T-helper 17 cell (primary cell): Measurements from ENCODE around the gene FILIP1L. TPM values are rescaled to one million over a fixed set of nuclear protein-coding genes. Genes with fewer than 3 reads are reported as not detected.

Experiments
- ATAC-seq: fragments of 150-1000 bp; cut with Tn5 transposase; 2 replicates; pipeline ENCODE4 v1.10.0; 2021; ENCODE audit warnings: mild to moderate bottlenecking, moderate library complexity
- DNase-seq, 3 donors: peaks; one replicate each; pipeline versions ENCODE4 v3.0.0 to v3.0.0-alpha.2; 2020 to 2021
- H3K9me3 ChIP-seq: one replicate; pipeline ENCODE4 v1.7.0; 2013; ENCODE audit warnings: low read length, mild to moderate bottlenecking; ENCODE audit not compliant: control insufficient read depth, poor library complexity, severe bottlenecking
- H3K27ac Mint-ChIP-seq: one replicate; pipeline ENCODE4 v1.8.0; 2022; ENCODE audit warnings: mild to moderate bottlenecking, moderate library complexity, mixed read lengths
- H3K27me3 Mint-ChIP-seq: one replicate; pipeline ENCODE4 v1.8.0; 2022; ENCODE audit warnings: mixed read lengths
- H3K36me3 Mint-ChIP-seq: one replicate; pipeline ENCODE4 v1.8.0; 2022; ENCODE audit warnings: low read depth, mixed read lengths
- H3K4me1 Mint-ChIP-seq: one replicate; pipeline ENCODE4 v1.8.0; 2022; ENCODE audit warnings: mild to moderate bottlenecking, mixed read lengths
- H3K4me3 Mint-ChIP-seq: one replicate; pipeline ENCODE4 v1.8.0; 2022; ENCODE audit warnings: mild to moderate bottlenecking, moderate library complexity, mixed read lengths
- total RNA-seq, 4 donors: library from RNA in 2 of 4; stranded (reverse) in 2 of 4; gene quantifications; one replicate each; pipeline ENCODE4 v1.2.3 and lab custom pipeline; 2022 to 2026

The FILIP1L gene
- total RNA-seq, 2 donors from 2014 or later: 0.82 TPM; not detected in 1

DNA sequence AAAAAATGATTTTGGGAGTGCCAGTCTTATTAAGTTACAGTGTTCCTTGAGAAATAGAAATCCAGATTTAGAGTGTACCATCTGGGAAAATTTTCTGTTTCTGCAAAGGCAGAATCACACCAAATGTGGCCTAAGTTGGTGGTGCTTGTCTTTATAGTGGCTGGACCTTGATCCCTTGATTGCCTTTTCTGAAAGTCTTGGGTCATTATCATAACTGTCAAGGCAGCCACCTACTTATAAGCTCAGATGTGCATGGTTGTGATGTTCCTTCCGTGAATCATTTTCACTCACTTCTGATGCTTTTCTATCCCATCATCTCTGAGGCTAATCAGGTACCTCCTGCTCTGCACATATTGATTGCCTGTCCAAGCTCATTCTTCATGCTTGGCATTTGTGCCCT lies 276.6 kb downstream of the FILIP1L start:
- no peaks in the 10 kb centered on the region for H3K27me3 Mint-ChIP-seq
- no peaks in the 10 kb centered on the region for H3K36me3 Mint-ChIP-seq
- no peak overlapping the region for H3K27ac Mint-ChIP-seq
- H3K9me3 ChIP-seq: no peaks in the 10 kb centered on the region
- peaks cover 2% of the 10 kb centered on the region for H3K4me1 Mint-ChIP-seq
- ATAC-seq (no peak), DNase-seq (no peak)
- H3K4me3 Mint-ChIP-seq: no peak overlapping the region

GRCh38 chr3:99836681-99837080 lies 277.6 kb downstream of the FILIP1L start:
- H3K36me3 Mint-ChIP-seq: no peaks in the 10 kb centered on the region
- no peak for DNase-seq
- H3K9me3 ChIP-seq: no peaks in the 10 kb centered on the region
- no peaks in the 10 kb centered on the region for H3K27me3 Mint-ChIP-seq
- peaks cover 2% of the 10 kb centered on the region for H3K4me1 Mint-ChIP-seq
- ATAC-seq: no peak
- no peak overlapping the region for H3K27ac Mint-ChIP-seq
- no peak overlapping the region for H3K4me3 Mint-ChIP-seq

DNA sequence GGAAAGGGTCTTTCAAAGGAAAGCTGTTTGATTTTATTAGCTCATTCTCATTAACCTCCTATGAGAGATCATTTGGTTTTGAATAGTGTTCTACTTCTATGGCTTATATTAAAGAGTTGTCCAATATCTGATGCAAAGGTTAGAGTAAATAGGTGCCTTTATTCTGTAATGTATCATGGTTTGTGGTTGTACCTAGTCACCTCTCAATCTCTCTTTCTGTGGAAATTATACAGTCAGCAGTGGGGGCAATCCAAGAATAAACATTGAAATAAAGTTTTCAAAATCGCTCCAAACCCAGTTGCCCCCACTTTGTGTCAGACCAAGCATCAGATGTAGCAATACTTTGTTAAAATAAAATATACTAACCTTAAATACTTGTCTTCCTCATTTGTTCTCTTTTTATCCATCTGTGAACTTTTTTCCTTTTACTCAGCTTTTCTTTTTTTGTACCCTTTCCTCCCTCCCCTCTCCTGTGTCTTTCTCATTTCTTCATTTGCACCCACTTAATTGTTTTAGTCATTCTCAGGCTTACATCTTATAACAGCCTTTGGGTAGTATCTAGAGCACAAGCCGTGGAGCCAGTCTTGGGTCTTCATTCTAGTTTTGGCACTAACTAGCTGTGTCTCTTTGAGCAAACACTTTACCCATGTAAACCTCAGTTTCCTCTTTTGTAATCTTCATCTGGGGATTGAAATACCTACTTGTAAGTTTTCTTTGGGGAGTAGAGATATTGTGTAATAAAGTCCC lies 279.9 kb downstream of the FILIP1L start:
- Mint-ChIP-seq H3K36me3 (no peaks in the 10 kb centered on the region), H3K4me1 (peaks cover 5% of the 10 kb centered on the region), H3K27me3 (no peaks in the 10 kb centered on the region), H3K27ac (no peak overlapping the region), H3K4me3 (no peak overlapping the region)
- no peak for DNase-seq
- ATAC-seq: no peak
- H3K9me3 ChIP-seq: no peaks in the 10 kb centered on the region

GRCh38 chr3:99833617-99834205 lies 280.6 kb downstream of the FILIP1L start:
- no peak overlapping the region for H3K27ac Mint-ChIP-seq
- ATAC-seq (no peak), DNase-seq (no peak)
- H3K4me3 Mint-ChIP-seq: no peak overlapping the region
- H3K9me3 ChIP-seq: no peaks in the 10 kb centered on the region
- peaks cover 9% of the 10 kb centered on the region for H3K4me1 Mint-ChIP-seq
- no peaks in the 10 kb centered on the region for H3K27me3 Mint-ChIP-seq
- no peaks in the 10 kb centered on the region for H3K36me3 Mint-ChIP-seq

DNA sequence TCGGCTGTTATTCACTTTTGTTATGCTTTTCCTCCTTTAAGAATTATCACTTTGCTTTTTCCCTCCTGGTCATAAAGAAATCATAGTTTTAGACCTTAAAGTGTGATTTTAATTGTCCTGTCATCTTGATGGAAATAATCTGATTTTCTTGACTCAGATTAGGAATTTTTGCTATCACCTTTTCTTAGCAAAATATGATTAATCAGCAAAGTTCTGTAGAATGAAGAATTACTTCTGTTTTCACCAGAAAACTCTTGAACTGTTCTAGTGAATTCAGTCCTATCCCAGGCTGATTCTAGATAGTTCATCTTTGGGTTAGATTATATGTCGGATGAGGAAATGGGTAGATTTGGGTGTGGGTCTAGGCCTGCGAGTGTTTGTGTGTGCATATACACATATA lies 284.5 kb downstream of the FILIP1L start:
- no peaks in the 10 kb centered on the region for H3K9me3 ChIP-seq
- no peak overlapping the region for H3K27ac Mint-ChIP-seq
- H3K4me1 Mint-ChIP-seq: peaks cover 13% of the 10 kb centered on the region
- DNase-seq (no peak), ATAC-seq (no peak)
- no peak overlapping the region for H3K4me3 Mint-ChIP-seq
- no peaks in the 10 kb centered on the region for H3K27me3 Mint-ChIP-seq
- no peaks in the 10 kb centered on the region for H3K36me3 Mint-ChIP-seq

- Mint-ChIP-seq H3K36me3 (no peaks in the 10 kb centered on the region), H3K4me3 (no peak overlapping the region), H3K27ac (peak overlapping the region; percentile 49), H3K4me1 (peaks cover 22% of the 10 kb centered on the region), H3K27me3 (no peaks in the 10 kb centered on the region)
- H3K9me3 ChIP-seq: no peaks in the 10 kb centered on the region
- DNase-seq (no peak), ATAC-seq (no peak)
These were observed 289.2 kb downstream of the FILIP1L start for GRCh38 chr3:99825004-99825640.

DNA sequence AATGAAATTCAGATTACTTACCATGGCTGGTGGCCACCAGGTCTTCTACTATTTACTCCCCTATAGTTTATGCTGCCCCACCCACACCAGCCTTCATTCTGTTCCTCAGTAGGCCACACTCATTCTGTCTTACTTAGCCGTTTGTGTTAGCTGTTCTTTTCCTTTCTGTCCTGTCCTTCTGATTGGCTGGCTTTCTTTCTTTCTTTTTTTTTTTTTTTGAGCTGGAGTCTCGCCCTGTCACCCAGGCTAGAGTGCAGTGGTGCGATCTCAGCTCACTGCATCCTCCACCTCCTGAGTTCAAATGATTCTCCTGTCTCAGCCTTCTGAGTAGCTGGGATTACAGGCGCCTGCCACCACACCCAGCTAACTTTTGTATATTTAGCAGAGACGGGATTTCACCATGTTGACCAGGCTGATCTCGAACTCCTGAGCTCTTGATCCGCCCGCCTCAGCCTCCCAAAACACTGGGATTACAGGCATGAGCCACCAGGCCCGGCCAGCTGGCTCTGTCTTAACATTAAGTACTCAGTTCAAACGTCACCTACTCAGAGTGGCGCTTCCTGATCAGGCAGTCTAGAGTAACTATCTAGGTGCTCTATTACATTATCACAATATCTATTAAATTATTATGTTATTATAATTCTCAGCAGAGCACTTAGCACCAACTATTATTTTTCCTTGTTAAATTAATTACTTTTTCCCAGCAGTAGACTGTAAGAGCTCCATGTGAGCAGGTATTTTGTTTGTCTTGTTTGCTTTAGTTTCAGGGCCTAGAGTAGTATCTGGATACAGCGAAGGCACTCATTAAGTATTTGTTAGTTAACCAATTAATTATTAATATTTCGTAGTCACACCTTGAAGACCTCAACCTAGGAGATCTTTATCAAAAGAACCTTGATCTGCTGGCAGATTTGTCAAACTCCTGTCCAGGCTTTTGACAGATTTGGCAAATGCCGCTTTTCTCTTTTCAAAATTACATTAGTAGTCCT lies 290.3 kb downstream of the FILIP1L start:
- H3K9me3 ChIP-seq: no peaks in the 10 kb centered on the region
- Mint-ChIP-seq H3K4me1 (peaks cover 21% of the 10 kb centered on the region), H3K4me3 (no peak overlapping the region), H3K36me3 (no peaks in the 10 kb centered on the region), H3K27ac (peak overlapping the region; percentile 90), H3K27me3 (no peaks in the 10 kb centered on the region)
- ATAC-seq (no peak), DNase-seq (no peak)

DNA sequence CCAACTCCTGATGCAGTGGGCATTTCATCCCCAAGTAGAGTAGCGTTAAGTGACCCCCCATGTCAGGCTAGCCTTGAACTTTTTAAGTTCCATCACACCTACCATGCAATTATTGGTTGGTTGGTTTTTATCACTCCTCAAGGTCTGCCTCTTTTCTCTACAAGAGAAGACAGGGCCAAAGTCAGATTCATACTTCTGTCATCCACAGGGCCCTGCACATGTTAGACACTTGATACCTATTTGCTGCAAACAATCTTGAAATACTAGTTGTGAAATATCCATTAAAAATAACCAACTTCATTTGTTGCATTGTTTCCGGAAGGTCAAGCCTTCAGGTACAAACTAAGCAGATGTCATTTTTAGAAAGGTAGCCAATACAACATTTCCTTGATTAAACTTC lies 295.5 kb downstream of the FILIP1L start:
- Mint-ChIP-seq H3K4me3 (peak overlapping the region; percentile 96), H3K27me3 (no peaks in the 10 kb centered on the region), H3K4me1 (peaks cover 31% of the 10 kb centered on the region), H3K36me3 (peaks cover 2% of the 10 kb centered on the region), H3K27ac (peak overlapping the region; percentile 100)
- DNase-seq: no peak
- H3K9me3 ChIP-seq: no peaks in the 10 kb centered on the region
- no peak for ATAC-seq

DNA sequence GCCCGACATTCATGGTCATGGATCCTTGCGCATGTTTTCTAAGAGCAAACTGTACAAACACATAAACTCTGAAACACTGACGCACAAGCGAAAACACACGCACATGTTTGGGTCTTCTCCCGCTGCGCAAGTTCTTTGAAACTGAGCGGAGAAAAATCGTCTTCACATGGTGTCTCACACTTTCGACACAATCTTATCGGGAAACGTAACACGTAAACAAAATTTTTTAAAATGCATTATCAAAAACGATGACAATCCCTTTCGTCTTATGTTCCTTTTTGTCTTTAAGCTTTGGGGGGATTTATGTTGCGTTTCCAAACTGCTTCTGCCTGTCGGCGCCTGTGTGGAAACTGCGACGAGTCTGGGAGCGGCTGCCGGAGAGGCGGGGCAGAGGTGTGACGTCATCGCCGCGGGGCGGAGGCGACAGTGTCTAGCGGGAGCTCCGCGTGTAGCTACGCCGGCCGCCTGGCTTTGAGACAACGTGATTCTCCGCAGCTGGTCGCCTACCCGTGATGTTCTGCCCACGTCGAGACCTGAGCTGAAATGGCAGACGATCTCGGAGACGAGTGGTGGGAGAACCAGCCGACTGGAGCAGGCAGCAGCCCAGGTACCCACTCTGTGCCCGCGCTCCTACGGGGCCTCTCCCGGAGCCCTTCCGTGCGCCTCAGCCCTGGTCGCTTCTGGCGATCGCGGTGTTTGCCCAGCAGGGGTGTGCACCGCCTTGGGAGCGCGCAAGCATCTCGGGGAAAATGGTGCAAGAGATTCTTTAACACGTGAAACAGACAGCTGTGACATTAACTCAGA lies 296.7 kb downstream of the FILIP1L start, which contains the start of gene CMSS1:
TSS of gene CMSS1 (plus strand) at position 426 of the 804 bp plus-strand sequence.
- peak; percentile 92 for ATAC-seq
- H3K4me1 Mint-ChIP-seq: peaks cover 25% of the 10 kb centered on the region

GRCh38 chr3:99817047-99817436 lies 297.3 kb downstream of the FILIP1L start:
- peaks cover 2% of the 10 kb centered on the region for H3K36me3 Mint-ChIP-seq
- H3K27me3 Mint-ChIP-seq: no peaks in the 10 kb centered on the region
- ATAC-seq (no peak), DNase-seq (no peak)
- H3K4me3 Mint-ChIP-seq: peak overlapping the region; percentile 96
- H3K9me3 ChIP-seq: no peaks in the 10 kb centered on the region
- H3K27ac Mint-ChIP-seq: peak overlapping the region; percentile 100
- peaks cover 30% of the 10 kb centered on the region for H3K4me1 Mint-ChIP-seq

More for the DNA sequence above, 296.7 kb downstream of the FILIP1L start, which contains the start of gene CMSS1:
- DNase-seq: peak; percentile 87 to 97 (median 90)
- no peaks in the 10 kb centered on the region for H3K9me3 ChIP-seq
- peaks cover 2% of the 10 kb centered on the region for H3K36me3 Mint-ChIP-seq
- H3K27ac Mint-ChIP-seq: peak within 1 kb of the TSS; percentile 100
- H3K27me3 Mint-ChIP-seq: no peaks in the 10 kb centered on the region
- H3K4me3 Mint-ChIP-seq: peak within 1 kb of the TSS; percentile 96

DNA sequence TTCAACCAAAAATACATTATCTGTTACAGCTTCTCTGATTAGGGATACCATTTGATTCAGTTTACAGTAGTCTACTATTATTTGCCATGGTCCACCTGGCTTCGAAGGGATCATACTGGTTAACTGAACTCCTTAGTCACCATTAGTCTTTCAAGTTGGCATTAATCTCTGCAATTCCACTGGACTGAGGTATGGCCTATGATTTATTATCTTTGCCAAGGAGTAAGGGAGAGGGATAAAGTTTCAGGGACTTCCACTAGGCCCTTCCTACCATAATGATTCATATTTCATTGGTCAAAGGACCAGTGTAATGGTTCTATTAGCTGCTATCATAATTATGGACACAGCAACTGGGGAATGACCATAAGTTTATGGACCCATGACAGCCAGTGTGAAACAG lies 303.9 kb downstream of the FILIP1L start:
- Mint-ChIP-seq H3K4me1 (peaks cover 11% of the 10 kb centered on the region), H3K36me3 (peaks cover 4% of the 10 kb centered on the region), H3K27ac (no peak overlapping the region), H3K27me3 (no peaks in the 10 kb centered on the region), H3K4me3 (no peak overlapping the region)
- no peaks in the 10 kb centered on the region for H3K9me3 ChIP-seq
- ATAC-seq (no peak), DNase-seq (no peak)

DNA sequence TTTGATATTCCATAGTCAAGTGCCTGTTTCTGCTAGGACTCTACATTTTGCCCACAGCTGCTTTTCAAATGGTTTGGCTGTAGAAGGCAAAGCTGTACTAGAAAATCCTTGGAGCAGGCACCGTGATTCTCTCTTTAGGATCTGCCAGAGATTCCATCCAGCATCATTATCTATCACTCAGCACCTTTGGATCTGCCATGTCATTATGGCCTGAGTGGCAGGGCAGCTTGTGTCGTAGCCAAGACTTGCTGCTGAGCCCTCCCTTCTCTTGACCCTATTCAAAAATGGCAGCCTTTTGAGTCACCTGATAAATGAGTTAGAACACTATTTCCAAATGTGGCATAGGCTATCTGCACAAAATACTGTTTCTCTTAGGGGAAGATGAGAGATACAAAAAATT lies 304.7 kb downstream of the FILIP1L start:
- Mint-ChIP-seq H3K4me1 (peaks cover 11% of the 10 kb centered on the region), H3K27me3 (no peaks in the 10 kb centered on the region), H3K27ac (no peak overlapping the region), H3K36me3 (peaks cover 5% of the 10 kb centered on the region), H3K4me3 (no peak overlapping the region)
- ATAC-seq (no peak), DNase-seq (no peak)
- no peaks in the 10 kb centered on the region for H3K9me3 ChIP-seq
